Stimulated activated naive CD8-positive, alpha-beta T cell treated with anti-CD3 and anti-CD28 coated beads, Interleukin-15, Interleukin-2, amounts not matched to agents 100 ng/mL and 50 ng/mL, for 24 hours (primary cell): Measurements from ENCODE around the gene SYDE1.

ENCODE experiments used
- H3K27ac Mint-ChIP-seq: one replicate; pipeline ENCODE4 v1.8.0; 2021; ENCODE audit warnings: mild to moderate bottlenecking, mixed read lengths
- H3K27me3 Mint-ChIP-seq: one replicate; pipeline ENCODE4 v1.8.0; 2021; ENCODE audit warnings: mixed read lengths
- H3K36me3 Mint-ChIP-seq: one replicate; pipeline ENCODE4 v1.8.0; 2021; ENCODE audit warnings: low read depth, mixed read lengths
- H3K4me1 Mint-ChIP-seq: one replicate; pipeline ENCODE4 v1.8.0; 2021; ENCODE audit warnings: low read depth, mixed read lengths
- H3K4me3 Mint-ChIP-seq: one replicate; pipeline ENCODE4 v1.8.0; 2021; ENCODE audit warnings: mild to moderate bottlenecking, mixed read lengths
- H3K9me3 Mint-ChIP-seq: one replicate; pipeline ENCODE4 v1.8.0; 2021; ENCODE audit warnings: mixed read lengths

Gene SYDE1

GRCh38 chr19:15129856-15130585 lies 22.8 kb downstream of the SYDE1 start:
- Mint-ChIP-seq H3K36me3 (no peaks in the 10 kb centered on the region), H3K9me3 (no peaks in the 10 kb centered on the region), H3K4me1 (peaks cover 39% of the 10 kb centered on the region), H3K4me3 (no peak overlapping the region), H3K27me3 (no peaks in the 10 kb centered on the region), H3K27ac (peak overlapping the region; percentile 60)

DNA sequence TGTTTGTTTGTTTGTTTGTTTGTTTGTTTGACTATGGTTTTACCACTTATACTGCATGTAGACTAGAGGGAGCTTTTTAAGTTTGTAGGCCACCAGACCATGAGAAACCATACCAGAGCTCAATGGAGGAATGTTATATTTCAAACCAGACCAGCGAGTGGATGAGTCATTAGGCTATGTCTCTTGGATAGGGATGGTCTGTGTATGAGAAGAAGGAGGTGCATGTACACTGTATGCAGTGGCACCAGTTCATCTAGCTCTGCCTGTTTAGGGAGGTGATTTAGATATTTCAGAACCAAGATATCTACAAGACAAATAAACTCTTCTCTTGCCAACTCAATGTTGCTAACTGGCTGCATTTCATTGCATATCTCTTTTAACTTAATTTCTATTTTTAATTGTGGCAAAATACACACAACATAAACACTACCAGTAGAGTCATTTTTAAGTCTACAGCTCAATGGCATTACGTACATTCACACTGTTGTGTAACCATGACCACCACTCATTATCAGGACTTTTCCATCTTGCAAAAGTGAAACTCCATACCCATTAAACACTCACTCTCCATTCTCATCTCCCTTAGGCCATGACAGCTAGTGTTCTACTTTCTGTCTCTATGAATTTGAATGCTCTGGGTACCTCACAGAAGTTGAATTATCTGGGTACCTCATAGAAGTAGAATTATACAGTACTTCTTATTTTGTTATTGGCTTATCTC lies 29.2 kb downstream of the SYDE1 start:
- no peaks in the 10 kb centered on the region for H3K27me3 Mint-ChIP-seq
- no peak overlapping the region for H3K27ac Mint-ChIP-seq
- H3K36me3 Mint-ChIP-seq, result no peaks in the 10 kb centered on the region
- no peaks in the 10 kb centered on the region for H3K4me1 Mint-ChIP-seq
- H3K9me3 Mint-ChIP-seq, result peaks cover 12% of the 10 kb centered on the region
- no peak overlapping the region for H3K4me3 Mint-ChIP-seq

- H3K4me1 Mint-ChIP-seq, result no peaks in the 10 kb centered on the region
- no peaks in the 10 kb centered on the region for H3K27me3 Mint-ChIP-seq
- no peaks in the 10 kb centered on the region for H3K36me3 Mint-ChIP-seq
- H3K9me3 Mint-ChIP-seq, result peaks cover 12% of the 10 kb centered on the region
- H3K4me3 Mint-ChIP-seq, result no peak overlapping the region
- no peak overlapping the region for H3K27ac Mint-ChIP-seq
Observed at GRCh38 chr19:15137777-15138176, 30.6 kb downstream of the SYDE1 start.

DNA sequence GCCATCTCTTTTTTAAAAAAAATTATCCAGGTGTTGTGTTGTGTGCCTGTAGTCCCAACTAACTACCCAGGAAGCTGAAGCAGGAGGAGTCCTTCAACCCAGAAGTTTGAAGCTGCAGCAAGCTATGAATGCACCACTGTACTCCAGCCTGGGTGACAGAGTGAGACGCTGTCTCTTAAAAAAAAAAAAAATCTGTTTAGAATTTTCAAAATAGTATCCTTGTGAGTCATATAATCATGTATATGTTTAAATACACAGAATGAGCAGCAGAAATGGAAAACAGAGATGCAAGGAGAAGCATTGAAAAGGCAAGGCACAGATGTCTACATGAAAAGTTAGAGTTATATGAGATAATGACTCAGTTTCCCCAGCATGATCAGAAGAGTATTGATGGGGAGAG lies 31.2 kb downstream of the SYDE1 start:
- Mint-ChIP-seq H3K4me1 (no peaks in the 10 kb centered on the region), H3K36me3 (no peaks in the 10 kb centered on the region), H3K9me3 (peaks cover 12% of the 10 kb centered on the region), H3K4me3 (no peak overlapping the region), H3K27ac (no peak overlapping the region), H3K27me3 (no peaks in the 10 kb centered on the region)

- H3K27ac Mint-ChIP-seq, result no peak overlapping the region
- peaks cover 12% of the 10 kb centered on the region for H3K9me3 Mint-ChIP-seq
- no peaks in the 10 kb centered on the region for H3K4me1 Mint-ChIP-seq
- H3K4me3 Mint-ChIP-seq, result no peak overlapping the region
- no peaks in the 10 kb centered on the region for H3K27me3 Mint-ChIP-seq
- no peaks in the 10 kb centered on the region for H3K36me3 Mint-ChIP-seq
Observed at GRCh38 chr19:15141143-15141542, 33.9 kb downstream of the SYDE1 start.

DNA sequence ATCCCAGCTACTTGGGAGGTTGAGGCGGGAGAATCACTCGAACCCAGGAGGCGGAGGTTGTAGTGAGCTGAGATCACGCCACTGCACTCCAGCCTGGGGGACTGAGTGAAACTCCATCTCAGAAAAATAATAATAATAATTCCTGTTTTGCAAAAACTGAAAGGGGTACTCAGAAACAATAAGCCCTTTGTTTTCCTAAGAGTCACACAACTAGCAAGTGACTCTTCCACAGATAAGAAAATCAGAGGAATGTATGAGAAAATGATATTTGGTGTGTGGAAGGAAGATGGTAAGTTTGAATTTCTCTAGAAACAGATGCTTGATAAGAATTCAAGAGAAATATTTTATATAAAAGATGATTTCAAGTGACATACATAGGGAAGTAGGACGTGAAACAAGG lies 35.1 kb downstream of the SYDE1 start:
- Mint-ChIP-seq H3K4me3 (no peak overlapping the region), H3K27ac (no peak overlapping the region), H3K36me3 (no peaks in the 10 kb centered on the region), H3K27me3 (no peaks in the 10 kb centered on the region), H3K9me3 (peaks cover 9% of the 10 kb centered on the region), H3K4me1 (no peaks in the 10 kb centered on the region)

DNA sequence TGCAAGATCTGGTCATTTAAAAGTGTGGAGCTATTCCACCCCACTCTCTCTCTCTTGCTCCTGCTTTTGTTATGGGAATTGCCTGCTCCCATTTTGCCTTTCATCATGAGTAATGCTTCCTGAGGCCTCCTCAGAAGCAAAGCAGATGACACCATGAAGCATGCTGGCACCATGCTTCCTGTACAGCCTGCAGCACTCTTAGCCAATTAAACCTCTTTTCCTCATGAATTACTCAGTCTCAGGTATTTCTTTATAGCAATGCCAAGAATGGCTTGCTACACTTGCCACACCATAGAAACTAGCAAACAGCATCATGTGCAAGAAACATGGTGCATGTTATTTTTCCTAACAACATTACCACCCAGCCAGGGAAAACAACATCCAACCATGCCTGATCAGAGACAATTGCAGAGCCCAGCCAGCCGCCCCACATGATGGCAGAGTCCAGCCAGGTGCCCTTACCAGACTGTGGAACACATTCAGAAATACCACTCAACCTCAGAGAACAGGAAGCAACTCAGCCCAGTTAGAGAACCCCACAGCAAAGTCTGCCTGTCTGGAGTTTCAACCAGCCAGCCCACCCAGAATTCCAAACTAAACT lies 36.9 kb downstream of the SYDE1 start:
- no peaks in the 10 kb centered on the region for H3K4me1 Mint-ChIP-seq
- peaks cover 5% of the 10 kb centered on the region for H3K9me3 Mint-ChIP-seq
- H3K27me3 Mint-ChIP-seq, result no peaks in the 10 kb centered on the region
- H3K4me3 Mint-ChIP-seq, result no peak overlapping the region
- H3K36me3 Mint-ChIP-seq, result no peaks in the 10 kb centered on the region
- no peak overlapping the region for H3K27ac Mint-ChIP-seq

GRCh38 chr19:15147090-15147489 lies 39.9 kb downstream of the SYDE1 start:
- H3K36me3 Mint-ChIP-seq, result no peaks in the 10 kb centered on the region
- peaks cover 5% of the 10 kb centered on the region for H3K4me1 Mint-ChIP-seq
- no peak overlapping the region for H3K4me3 Mint-ChIP-seq
- no peaks in the 10 kb centered on the region for H3K27me3 Mint-ChIP-seq
- H3K9me3 Mint-ChIP-seq, result no peaks in the 10 kb centered on the region
- H3K27ac Mint-ChIP-seq, result no peak overlapping the region

DNA sequence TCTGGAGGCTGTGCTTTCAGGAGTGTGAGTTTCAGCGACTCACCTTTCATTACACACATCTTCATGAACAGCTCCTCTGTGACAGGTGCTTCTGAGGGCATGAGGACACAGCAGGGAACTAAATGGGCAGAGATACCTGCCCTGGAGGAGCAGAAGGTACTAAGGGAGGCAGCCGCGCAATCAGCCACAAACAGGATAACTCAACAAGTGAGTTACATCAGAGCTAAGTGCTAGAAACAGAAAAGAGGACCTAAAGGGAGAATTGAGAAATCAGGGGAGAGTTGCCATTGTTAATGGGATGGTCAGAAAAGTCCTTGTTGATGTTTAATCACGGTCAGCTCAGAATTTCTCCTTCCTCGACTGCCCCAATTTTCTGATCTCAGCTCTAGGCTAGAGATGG lies 42.5 kb downstream of the SYDE1 start:
- Mint-ChIP-seq H3K4me1 (peaks cover 5% of the 10 kb centered on the region), H3K9me3 (no peaks in the 10 kb centered on the region), H3K36me3 (no peaks in the 10 kb centered on the region), H3K27ac (no peak overlapping the region), H3K27me3 (peaks cover 8% of the 10 kb centered on the region), H3K4me3 (no peak overlapping the region)

DNA sequence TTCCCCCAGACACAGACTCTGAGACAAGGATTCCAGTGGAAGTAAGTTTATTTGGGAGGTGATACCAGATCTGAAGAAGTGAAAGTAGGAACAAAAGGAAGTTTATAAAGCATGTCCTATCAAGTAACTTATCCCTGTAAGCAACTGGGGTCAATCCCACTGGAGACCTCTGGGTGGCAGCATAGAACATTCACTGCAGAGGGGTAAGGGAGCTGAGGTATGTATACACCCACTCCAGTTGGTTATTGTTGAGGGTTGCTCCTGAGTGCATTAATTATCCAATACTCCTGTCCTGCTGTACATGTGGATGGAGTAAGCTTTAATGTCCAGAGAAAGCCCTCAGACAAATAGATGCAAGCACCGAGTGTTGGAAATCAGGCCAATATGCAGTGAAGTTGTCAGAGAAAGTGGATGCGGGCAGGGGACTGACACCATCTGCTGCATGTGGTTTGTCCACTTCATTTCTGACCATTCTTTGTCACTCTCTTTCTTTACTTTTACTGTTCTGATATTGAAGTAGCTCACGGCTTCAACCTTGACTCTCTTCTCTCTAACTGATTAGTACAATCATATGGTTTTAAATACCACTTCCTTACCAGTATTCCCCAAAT lies 46.9 kb downstream of the SYDE1 start:
- H3K4me1 Mint-ChIP-seq, result peaks cover 5% of the 10 kb centered on the region
- H3K27me3 Mint-ChIP-seq, result peaks cover 8% of the 10 kb centered on the region
- H3K36me3 Mint-ChIP-seq, result no peaks in the 10 kb centered on the region

DNA sequence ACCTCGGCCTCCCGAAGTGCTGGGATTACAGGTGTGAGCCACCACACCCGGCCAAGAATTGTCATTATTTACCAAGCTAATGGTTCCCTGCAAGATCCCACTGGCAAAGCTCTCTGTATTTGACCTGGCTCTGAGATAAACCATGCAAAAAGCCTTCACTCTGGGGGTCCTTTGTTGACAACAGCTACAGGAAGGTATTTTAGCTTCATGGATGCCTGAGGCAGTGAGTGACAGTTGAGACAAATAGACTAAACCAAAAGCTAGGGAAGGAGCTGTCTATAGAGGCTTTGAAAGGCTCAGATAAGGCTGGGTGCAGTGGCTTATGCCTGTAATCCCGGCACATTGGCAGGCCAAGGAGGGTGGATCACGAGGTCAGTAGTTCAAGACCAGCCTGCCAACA lies 48.1 kb downstream of the SYDE1 start:
- H3K27ac Mint-ChIP-seq, result no peak overlapping the region
- H3K4me1 Mint-ChIP-seq, result peaks cover 3% of the 10 kb centered on the region
- H3K9me3 Mint-ChIP-seq, result no peaks in the 10 kb centered on the region
- no peak overlapping the region for H3K4me3 Mint-ChIP-seq
- H3K36me3 Mint-ChIP-seq, result no peaks in the 10 kb centered on the region
- H3K27me3 Mint-ChIP-seq, result peaks cover 8% of the 10 kb centered on the region

More for the DNA sequence above, 46.9 kb downstream of the SYDE1 start:
- H3K27ac Mint-ChIP-seq, result no peak overlapping the region
- H3K4me3 Mint-ChIP-seq, result no peak overlapping the region
- H3K9me3 Mint-ChIP-seq, result no peaks in the 10 kb centered on the region

- Mint-ChIP-seq H3K4me3 (no peak overlapping the region), H3K9me3 (no peaks in the 10 kb centered on the region)
Observed at GRCh38 chr19:15156391-15156790, 49.2 kb downstream of the SYDE1 start.

DNA sequence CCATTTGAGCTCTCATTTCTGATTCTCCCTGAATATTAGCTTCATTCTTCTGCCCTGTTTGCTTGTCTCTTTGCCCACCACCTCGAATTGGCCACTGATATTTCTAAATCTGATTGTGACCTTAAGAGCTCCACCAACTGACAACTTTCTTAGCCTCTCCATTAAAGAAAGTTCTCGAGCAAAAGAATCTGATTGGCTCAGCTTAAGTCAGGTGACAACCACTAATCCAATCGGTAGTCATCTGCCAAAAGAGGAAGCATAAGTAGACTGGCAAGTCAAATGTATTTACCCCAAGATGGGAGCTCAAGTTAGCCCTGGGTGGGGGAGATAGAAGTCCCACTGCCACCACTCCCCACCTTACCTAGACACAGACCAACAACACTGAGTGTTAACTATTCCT lies 52.0 kb downstream of the SYDE1 start:
- no peak overlapping the region for H3K4me3 Mint-ChIP-seq
- no peaks in the 10 kb centered on the region for H3K27me3 Mint-ChIP-seq
- no peaks in the 10 kb centered on the region for H3K4me1 Mint-ChIP-seq
- no peak overlapping the region for H3K27ac Mint-ChIP-seq
- H3K9me3 Mint-ChIP-seq, result no peaks in the 10 kb centered on the region
- H3K36me3 Mint-ChIP-seq, result no peaks in the 10 kb centered on the region

More at GRCh38 chr19:15156391-15156790, 49.2 kb downstream of the SYDE1 start:
- H3K27me3 Mint-ChIP-seq, result peaks cover 8% of the 10 kb centered on the region
- no peak overlapping the region for H3K27ac Mint-ChIP-seq
- no peaks in the 10 kb centered on the region for H3K4me1 Mint-ChIP-seq
- H3K36me3 Mint-ChIP-seq, result no peaks in the 10 kb centered on the region

- no peaks in the 10 kb centered on the region for H3K9me3 Mint-ChIP-seq
- no peak overlapping the region for H3K27ac Mint-ChIP-seq
Observed at GRCh38 chr19:15161028-15161984, 54.1 kb downstream of the SYDE1 start.

More at GRCh38 chr19:15161028-15161984, 54.1 kb downstream of the SYDE1 start:
- Mint-ChIP-seq H3K4me3 (no peak overlapping the region), H3K27me3 (no peaks in the 10 kb centered on the region), H3K4me1 (no peaks in the 10 kb centered on the region), H3K36me3 (no peaks in the 10 kb centered on the region)
